ENCODE measurements around the gene PPP1R9A. TPM values are rescaled to one million over a fixed set of nuclear protein-coding genes. Genes with fewer than 3 reads are reported as not detected.

The PPP1R9A gene
- total RNA-seq, 4 donors from 2014 or later, result 22.4 to 27.5 (median 23.3) TPM

DNA sequence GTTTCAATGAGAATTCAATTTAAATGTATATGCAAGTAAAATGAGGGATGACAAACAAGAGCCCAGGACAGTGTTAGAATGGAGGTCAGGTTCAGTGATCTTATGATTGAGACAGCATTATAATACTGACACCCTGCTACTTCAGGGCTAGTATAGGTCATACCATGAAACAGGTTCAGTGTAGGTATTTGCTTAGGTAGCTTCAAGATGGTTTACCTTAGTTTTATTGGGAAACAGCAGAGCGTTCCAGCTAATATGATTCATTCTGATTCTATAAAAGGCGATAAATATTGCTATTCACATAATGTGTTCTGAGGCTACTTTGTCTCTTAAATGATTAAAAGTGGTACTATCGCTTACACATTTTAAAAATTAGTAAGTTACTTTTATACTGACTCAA is 203.3 kb downstream of the PPP1R9A start:
- Histone ChIP-seq H3K4me3 (no peak overlapping the region), H3K4me1 (peaks cover 0 to 7% (median 3%) of the 10 kb centered on the region in 4 donors), H3K27me3 (no peaks in the 10 kb centered on the region), H3K36me3 (no peaks in the 10 kb centered on the region), H3K9me3 (no peaks in the 10 kb centered on the region), H3K27ac (replicated peaks in 1 of 4) (no peak overlapping the region)
- intact Hi-C loops (cut with DNase I), result no loop called here
- 90% methylated on average over 3 of the region's 3 CpGs for WGBS
- TF ChIP-seq POLR2AphosphoS5 (IDR thresholded peaks at IDR 0.05) (no peak), CTCF (IDR thresholded peaks at IDR 0.05) (no peak)
- no peak for DNase-seq (ENCODE audit: extremely low spot score)

DNA sequence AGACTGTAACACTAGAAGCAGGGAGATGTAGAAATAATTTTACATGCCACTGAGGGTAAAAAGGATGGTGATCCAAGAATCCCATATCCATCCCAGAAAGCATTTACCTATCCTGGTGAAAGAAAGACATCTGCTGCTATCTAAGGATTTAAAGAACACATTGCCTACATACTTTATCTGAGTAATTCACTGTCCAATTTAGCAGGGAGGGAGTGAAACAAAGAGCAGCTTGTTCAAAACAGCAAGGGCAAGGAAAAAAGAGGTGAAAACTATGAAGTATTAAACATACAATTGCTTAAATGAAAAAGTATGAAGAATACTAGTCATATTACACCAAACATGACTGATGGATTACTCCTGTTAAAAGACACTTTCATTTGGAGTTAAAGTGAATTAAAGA is 206.2 kb downstream of the PPP1R9A start:
- H3K27me3 ChIP-seq, result no peaks in the 10 kb centered on the region
- no peak for TF ChIP-seq POLR2AphosphoS5 (IDR thresholded peaks at IDR 0.05)
- no peak for TF ChIP-seq EP300 (IDR thresholded peaks at IDR 0.05)
- no peak for TF ChIP-seq CTCF (IDR thresholded peaks at IDR 0.05)
- TF ChIP-seq POLR2A (IDR thresholded peaks at IDR 0.05; ENCODE audit: low read depth), result no peak
- DNase-seq (ENCODE audit: extremely low spot score), result no peak
- H3K9me3 ChIP-seq, result no peaks in the 10 kb centered on the region
- no peak overlapping the region for H3K4me3 ChIP-seq
- no peaks in the 10 kb centered on the region for H3K4me1 ChIP-seq
- intact Hi-C loops (cut with DNase I), result no loop called here
- no peaks in the 10 kb centered on the region for H3K36me3 ChIP-seq
- no peak overlapping the region for H3K27ac ChIP-seq (replicated peaks in 1 of 4)

DNA sequence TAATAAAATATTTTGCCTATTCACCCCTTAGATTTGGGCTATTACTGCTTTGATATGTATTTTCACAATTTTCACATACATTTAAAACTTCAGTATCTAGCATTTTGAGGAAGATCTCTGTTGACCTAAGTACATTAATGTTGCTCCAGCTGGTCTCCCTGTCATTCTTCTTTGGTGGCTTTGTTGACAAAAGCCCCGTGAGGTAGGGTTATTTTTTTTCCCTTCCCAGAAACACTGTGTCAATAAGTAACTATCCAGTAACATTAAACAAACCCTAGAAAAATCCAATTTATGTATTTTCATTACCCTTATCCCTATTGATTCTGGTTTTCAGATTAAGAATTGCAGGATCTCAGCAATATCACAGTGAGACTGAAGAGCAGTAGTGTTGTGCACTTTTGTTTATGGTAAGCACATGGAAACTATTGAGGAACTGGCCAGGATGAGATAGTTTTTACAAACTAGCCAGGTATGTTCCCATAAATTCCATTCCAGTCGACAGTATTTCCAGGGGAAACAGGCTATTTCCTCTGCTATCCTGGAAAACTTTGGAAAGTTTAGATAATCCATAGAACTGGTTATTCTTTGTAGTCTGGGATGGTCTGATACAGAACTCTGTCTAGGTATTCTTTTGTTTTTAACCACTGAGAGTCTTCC is 218.8 kb downstream of the PPP1R9A start:
- Histone ChIP-seq H3K9me3 (no peaks in the 10 kb centered on the region), H3K4me3 (no peak overlapping the region), H3K4me1 (no peaks in the 10 kb centered on the region), H3K27ac (replicated peaks in 1 of 4) (no peak overlapping the region), H3K36me3 (no peaks in the 10 kb centered on the region), H3K27me3 (no peaks in the 10 kb centered on the region)
- intact Hi-C loops (cut with DNase I), result no loop called here
- DNase-seq (ENCODE audit: extremely low spot score), result no peak
- no peak for TF ChIP-seq POLR2AphosphoS5 (IDR thresholded peaks at IDR 0.05)
- no peak for TF ChIP-seq POLR2A (IDR thresholded peaks at IDR 0.05; ENCODE audit: low read depth)
- TF ChIP-seq EP300 (IDR thresholded peaks at IDR 0.05), result no peak
- TF ChIP-seq CTCF (IDR thresholded peaks at IDR 0.05), result no peak
- 63% methylated on average over 2 of the region's 2 CpGs for WGBS

GRCh38 chr7:95132500-95132899 is 225.1 kb downstream of the PPP1R9A start:
- H3K4me3 ChIP-seq, result no peak overlapping the region
- WGBS, result 84% methylated on average over 6 of the region's 11 CpGs
- no peaks in the 10 kb centered on the region for H3K4me1 ChIP-seq
- H3K27me3 ChIP-seq, result no peaks in the 10 kb centered on the region
- no peak for DNase-seq (ENCODE audit: extremely low spot score)
- H3K27ac ChIP-seq (replicated peaks in 1 of 4), result no peak overlapping the region
- H3K9me3 ChIP-seq, result no peaks in the 10 kb centered on the region
- intact Hi-C loops (cut with DNase I), result no loop called here
- H3K36me3 ChIP-seq, result no peaks in the 10 kb centered on the region
- no peak for TF ChIP-seq EP300 (IDR thresholded peaks at IDR 0.05)
- TF ChIP-seq POLR2A (IDR thresholded peaks at IDR 0.05; ENCODE audit: low read depth), result no peak
- no peak for TF ChIP-seq POLR2AphosphoS5 (IDR thresholded peaks at IDR 0.05)
- TF ChIP-seq CTCF (IDR thresholded peaks at IDR 0.05), result no peak

- intact Hi-C loops (cut with DNase I), result no loop called here
- no peaks in the 10 kb centered on the region for H3K36me3 ChIP-seq
- H3K9me3 ChIP-seq, result no peaks in the 10 kb centered on the region
- H3K4me3 ChIP-seq, result no peak overlapping the region
- DNase-seq (ENCODE audit: extremely low spot score), result no peak
- H3K4me1 ChIP-seq, result no peaks in the 10 kb centered on the region
- WGBS, result 89% methylated on average over 1 of the region's 1 CpG
- H3K27ac ChIP-seq (replicated peaks in 1 of 4), result no peak overlapping the region
- TF ChIP-seq POLR2A (IDR thresholded peaks at IDR 0.05; ENCODE audit: low read depth) (no peak), CTCF (IDR thresholded peaks at IDR 0.05) (no peak), POLR2AphosphoS5 (IDR thresholded peaks at IDR 0.05) (no peak), EP300 (IDR thresholded peaks at IDR 0.05) (no peak)
- H3K27me3 ChIP-seq, result no peaks in the 10 kb centered on the region
Observed at GRCh38 chr7:95139922-95140321, 232.5 kb downstream of the PPP1R9A start.

All from esophagus muscularis mucosa (tissue), 4 donors.